ENCODE data around the gene CDH23.

Gene CDH23

GRCh38 chr10:71860243-71861029, 463.7 kb downstream of the CDH23 start:
- Histone ChIP-seq H3K9me3 (ENCODE audit: low read length) (no peaks in the 10 kb centered on the region), H3K9ac (ENCODE audit: low read length) (peak overlapping the region; percentile 56), H3K4me3 (ENCODE audit: low read depth in 1 of 2, low read length in 2 of 2) (no peak overlapping the region), H3K27me3 (ENCODE audit: control insufficient read depth in 1 of 2, insufficient read depth in 2 of 2, low read length in 2 of 2) (no peaks in the 10 kb centered on the region), H3K27ac (ENCODE audit: low read depth, low read length) (peak overlapping the region; percentile 70), H3K4me1 (ENCODE audit: insufficient read depth, low read length) (peaks cover 13% of the 10 kb centered on the region), H3K36me3 (ENCODE audit: insufficient read depth, low read length) (no peaks in the 10 kb centered on the region)

GRCh38 chr10:71863203-71863602, 466.5 kb downstream of the CDH23 start:
- Histone ChIP-seq H3K27me3 (ENCODE audit: control insufficient read depth in 1 of 2, insufficient read depth in 2 of 2, low read length in 2 of 2) (no peaks in the 10 kb centered on the region), H3K27ac (ENCODE audit: low read depth, low read length) (no peak overlapping the region), H3K4me3 (ENCODE audit: low read depth in 1 of 2, low read length in 2 of 2) (no peak overlapping the region), H3K9me3 (ENCODE audit: low read length) (no peaks in the 10 kb centered on the region), H3K36me3 (ENCODE audit: insufficient read depth, low read length) (no peaks in the 10 kb centered on the region), H3K9ac (ENCODE audit: low read length) (no peak overlapping the region), H3K4me1 (ENCODE audit: insufficient read depth, low read length) (peaks cover 16% of the 10 kb centered on the region)

DNA sequence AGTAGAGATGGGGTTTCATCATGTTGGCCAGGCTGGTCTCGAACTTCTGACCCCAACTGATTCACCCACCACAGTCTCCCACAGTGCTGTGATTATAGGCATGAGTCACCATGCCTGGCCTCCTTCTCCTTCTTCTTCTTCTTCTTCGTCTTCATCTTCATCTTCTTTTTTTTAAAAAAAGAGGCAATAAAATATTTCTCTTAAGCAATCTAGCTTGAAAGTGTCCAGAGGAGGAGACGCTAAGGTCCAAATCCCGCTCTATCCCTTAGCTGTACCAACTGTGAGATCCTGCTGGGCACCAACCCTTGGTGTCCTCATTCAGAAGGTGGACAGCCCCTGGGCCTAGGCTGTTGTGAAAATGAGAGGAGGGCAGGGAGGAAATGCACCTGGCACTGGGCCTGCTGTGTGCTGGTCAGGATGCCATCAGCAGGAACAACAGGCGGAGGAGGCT, 468.2 kb downstream of the CDH23 start:
- no peak overlapping the region for H3K9ac ChIP-seq (ENCODE audit: low read length)

More for the DNA sequence above, 468.2 kb downstream of the CDH23 start:
- Histone ChIP-seq H3K4me3 (ENCODE audit: low read depth in 1 of 2, low read length in 2 of 2) (no peak overlapping the region), H3K4me1 (ENCODE audit: insufficient read depth, low read length) (peaks cover 17% of the 10 kb centered on the region), H3K36me3 (ENCODE audit: insufficient read depth, low read length) (no peaks in the 10 kb centered on the region), H3K27ac (ENCODE audit: low read depth, low read length) (no peak overlapping the region), H3K9me3 (ENCODE audit: low read length) (no peaks in the 10 kb centered on the region), H3K27me3 (ENCODE audit: control insufficient read depth in 1 of 2, insufficient read depth in 2 of 2, low read length in 2 of 2) (no peaks in the 10 kb centered on the region)
